Endothelial cell (in vitro differentiated cells): ENCODE measurements around the gene SLC7A8. TPM values are rescaled to one million over a fixed set of nuclear protein-coding genes. Genes with fewer than 3 reads are reported as not detected.
A peak's percentile ranks its signal among the peaks of the same experiment; 100 is the strongest.
"Not testable (repeated sequence)": the region's sequence is repeated elsewhere in the genome, so short reads cannot be mapped to it uniquely, and the experiment has no call there.

ENCODE experiments used
- DNase-seq: peaks from one replicate; pipeline ENCODE4 v3.0.0; 2021; ENCODE audit warnings: low spot score
- H3K27ac Mint-ChIP-seq: one replicate; pipeline ENCODE4 v1.8.0; 2021; ENCODE audit warnings: mixed read lengths, inconsistent platforms; ENCODE audit not compliant: unreplicated experiment
- H3K27me3 Mint-ChIP-seq: one replicate; pipeline ENCODE4 v1.8.0; 2021; ENCODE audit warnings: mild to moderate bottlenecking, moderate library complexity, mixed read lengths, inconsistent platforms; ENCODE audit not compliant: unreplicated experiment
- H3K36me3 Mint-ChIP-seq: one replicate; pipeline ENCODE4 v1.8.0; 2021; ENCODE audit warnings: mild to moderate bottlenecking, low read depth, mixed read lengths, inconsistent platforms; ENCODE audit not compliant: unreplicated experiment
- H3K4me1 Mint-ChIP-seq: one replicate; pipeline ENCODE4 v1.8.0; 2021; ENCODE audit warnings: mild to moderate bottlenecking, mixed read lengths, inconsistent platforms; ENCODE audit not compliant: unreplicated experiment
- H3K4me3 Mint-ChIP-seq: one replicate; pipeline ENCODE4 v1.8.0; 2021; ENCODE audit warnings: mild to moderate bottlenecking, mixed read lengths, inconsistent platforms; ENCODE audit not compliant: unreplicated experiment
- H3K9me3 Mint-ChIP-seq: one replicate; pipeline ENCODE4 v1.8.0; 2021; ENCODE audit warnings: mixed read lengths, inconsistent platforms; ENCODE audit not compliant: unreplicated experiment
- total RNA-seq: library from RNA; stranded (reverse); fragmentation: NEBNext Ultra II Directional; extraction: Animal tissue kit (Norgen Biotek cat#: 25700); gene quantifications from one replicate; pipeline ENCODE4 v1.2.1, GENCODE V29; 2021; ENCODE audit not compliant: unreplicated experiment
- TF ChIP-seq, protein P1 (sequence below): fragments of 200-600 bp; sonication (generic); IDR thresholded peaks from one replicate; pipeline ENCODE4 v1.5.0; 2021; ENCODE audit warnings: antibody characterized with exemption; ENCODE audit not compliant: unreplicated experiment

The SLC7A8 gene
- total RNA-seq, 1 donor from 2014 or later, result 24.3 TPM

GRCh38 chr14:23206422-23207145, 23.1 kb upstream of the SLC7A8 start:
- Mint-ChIP-seq H3K27ac (no peak overlapping the region), H3K27me3 (no peaks in the 10 kb centered on the region), H3K36me3 (no peaks in the 10 kb centered on the region), H3K4me3 (no peak overlapping the region), H3K9me3 (no peaks in the 10 kb centered on the region), H3K4me1 (no peaks in the 10 kb centered on the region)
- TF ChIP-seq, protein P1, sequence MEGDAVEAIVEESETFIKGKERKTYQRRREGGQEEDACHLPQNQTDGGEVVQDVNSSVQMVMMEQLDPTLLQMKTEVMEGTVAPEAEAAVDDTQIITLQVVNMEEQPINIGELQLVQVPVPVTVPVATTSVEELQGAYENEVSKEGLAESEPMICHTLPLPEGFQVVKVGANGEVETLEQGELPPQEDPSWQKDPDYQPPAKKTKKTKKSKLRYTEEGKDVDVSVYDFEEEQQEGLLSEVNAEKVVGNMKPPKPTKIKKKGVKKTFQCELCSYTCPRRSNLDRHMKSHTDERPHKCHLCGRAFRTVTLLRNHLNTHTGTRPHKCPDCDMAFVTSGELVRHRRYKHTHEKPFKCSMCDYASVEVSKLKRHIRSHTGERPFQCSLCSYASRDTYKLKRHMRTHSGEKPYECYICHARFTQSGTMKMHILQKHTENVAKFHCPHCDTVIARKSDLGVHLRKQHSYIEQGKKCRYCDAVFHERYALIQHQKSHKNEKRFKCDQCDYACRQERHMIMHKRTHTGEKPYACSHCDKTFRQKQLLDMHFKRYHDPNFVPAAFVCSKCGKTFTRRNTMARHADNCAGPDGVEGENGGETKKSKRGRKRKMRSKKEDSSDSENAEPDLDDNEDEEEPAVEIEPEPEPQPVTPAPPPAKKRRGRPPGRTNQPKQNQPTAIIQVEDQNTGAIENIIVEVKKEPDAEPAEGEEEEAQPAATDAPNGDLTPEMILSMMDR, result no peak
- DNase-seq, result no peak

DNA sequence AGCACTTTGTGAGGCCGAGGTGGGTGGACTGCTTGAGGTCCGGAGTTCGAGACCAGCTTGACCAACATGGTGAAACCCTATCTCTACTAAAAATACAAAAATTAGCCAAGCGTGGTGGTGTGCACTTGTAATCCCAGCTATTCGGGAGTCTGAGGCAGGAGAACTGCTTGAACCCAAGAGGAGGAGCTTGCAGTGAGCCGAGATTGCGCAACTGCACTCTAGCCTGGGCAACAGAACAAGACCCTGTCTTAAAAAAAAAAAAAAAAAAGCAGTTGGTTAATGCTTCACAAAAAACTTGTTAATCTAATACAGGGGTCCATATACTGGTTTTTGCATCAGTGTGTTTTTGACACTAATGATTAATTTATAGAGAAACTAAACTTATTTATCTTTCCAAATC, 18.5 kb upstream of the SLC7A8 start:
- peaks cover 12% of the 10 kb centered on the region for H3K4me1 Mint-ChIP-seq
- TF ChIP-seq, protein P1, result no peak

GRCh38 chr14:23199141-23199540, 15.7 kb upstream of the SLC7A8 start:
- not testable (repeated sequence) for H3K27me3 Mint-ChIP-seq, H3K4me3 Mint-ChIP-seq, H3K36me3 Mint-ChIP-seq

More for the DNA sequence above, 18.5 kb upstream of the SLC7A8 start:
- no peaks in the 10 kb centered on the region for H3K27me3 Mint-ChIP-seq
- H3K27ac Mint-ChIP-seq, result no peak overlapping the region
- no peak overlapping the region for H3K4me3 Mint-ChIP-seq
- H3K36me3 Mint-ChIP-seq, result no peaks in the 10 kb centered on the region
- no peaks in the 10 kb centered on the region for H3K9me3 Mint-ChIP-seq
- no peak for DNase-seq

DNA sequence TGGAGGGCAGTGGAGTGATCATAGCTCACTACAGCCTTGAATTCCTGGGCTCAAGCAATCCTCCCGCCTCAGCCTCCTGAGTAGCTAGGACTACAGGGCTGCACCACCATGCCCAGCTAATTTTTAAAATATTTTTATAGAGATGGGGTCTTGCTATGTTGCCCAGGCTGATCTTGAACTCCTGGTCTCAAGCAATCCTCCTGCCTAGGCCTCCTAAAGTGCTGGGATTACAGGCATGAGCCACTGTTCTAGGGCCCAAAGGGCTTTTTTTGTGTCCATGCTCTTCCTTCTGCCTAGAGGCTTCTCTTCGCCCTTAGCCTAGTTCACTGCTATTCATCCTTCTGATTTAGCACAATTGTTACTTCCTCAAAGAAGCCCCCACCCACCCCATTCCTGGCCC, 13.0 kb upstream of the SLC7A8 start:
- H3K4me1 Mint-ChIP-seq, result peaks cover 12% of the 10 kb centered on the region
- H3K27ac Mint-ChIP-seq, result peak overlapping the region; percentile 1
- not testable (repeated sequence) for H3K4me3 Mint-ChIP-seq, H3K9me3 Mint-ChIP-seq, H3K36me3 Mint-ChIP-seq, H3K27me3 Mint-ChIP-seq, DNase-seq

More at GRCh38 chr14:23199141-23199540, 15.7 kb upstream of the SLC7A8 start:
- DNase-seq, H3K27ac Mint-ChIP-seq, H3K9me3 Mint-ChIP-seq: not testable (repeated sequence)
- peaks cover 12% of the 10 kb centered on the region for H3K4me1 Mint-ChIP-seq

GRCh38 chr14:23195552-23196101, 12.2 kb upstream of the SLC7A8 start:
- H3K36me3 Mint-ChIP-seq, result no peaks in the 10 kb centered on the region
- no peak overlapping the region for H3K4me3 Mint-ChIP-seq
- TF ChIP-seq, protein P1, result no peak
- H3K4me1 Mint-ChIP-seq, result peaks cover 12% of the 10 kb centered on the region
- no peak overlapping the region for H3K27ac Mint-ChIP-seq
- H3K9me3 Mint-ChIP-seq, result no peaks in the 10 kb centered on the region
- H3K27me3 Mint-ChIP-seq, result no peaks in the 10 kb centered on the region
- no peak for DNase-seq

GRCh38 chr14:23193432-23193831, 10.0 kb upstream of the SLC7A8 start:
- DNase-seq, result no peak
- Mint-ChIP-seq H3K27me3 (no peaks in the 10 kb centered on the region), H3K4me3 (no peak overlapping the region), H3K27ac (no peak overlapping the region), H3K9me3 (no peaks in the 10 kb centered on the region), H3K4me1 (peaks cover 7% of the 10 kb centered on the region), H3K36me3 (no peaks in the 10 kb centered on the region)
- TF ChIP-seq, protein P1, result no peak
